ENCODE results near the gene MIER2.

The MIER2 gene

GRCh38 chr19:287381-287871, 57.2 kb downstream of the MIER2 start:
- no peak overlapping the region for H3K4me3 ChIP-seq (ENCODE audit: low read length)
- H3K4me2 ChIP-seq (ENCODE audit: low read length) = no peak overlapping the region
- H3K4me1 ChIP-seq (ENCODE audit: control insufficient read depth, insufficient read depth, low read length) = peaks cover 9% of the 10 kb centered on the region
- no peak overlapping the region for H3K9ac ChIP-seq (ENCODE audit: low read depth, low read length)
- H3K27me3 ChIP-seq (ENCODE audit: control insufficient read depth, insufficient read depth, low read length) = peaks cover 24% of the 10 kb centered on the region
- no peaks in the 10 kb centered on the region for H3K9me3 ChIP-seq (replicated peaks; ENCODE audit: low read length)
- H3K36me3 ChIP-seq (ENCODE audit: insufficient read depth, low read length) = no peaks in the 10 kb centered on the region

GRCh38 chr19:283395-283794, 61.2 kb downstream of the MIER2 start:
- H3K4me2 ChIP-seq (ENCODE audit: low read length) = no peak overlapping the region
- no peak overlapping the region for H3K4me3 ChIP-seq (ENCODE audit: low read length)
- no peak overlapping the region for H3K9ac ChIP-seq (ENCODE audit: low read depth, low read length)
- H3K4me1 ChIP-seq (ENCODE audit: control insufficient read depth, insufficient read depth, low read length) = no peaks in the 10 kb centered on the region
- no peaks in the 10 kb centered on the region for H3K36me3 ChIP-seq (ENCODE audit: insufficient read depth, low read length)
- peaks cover 10% of the 10 kb centered on the region for H3K27me3 ChIP-seq (ENCODE audit: control insufficient read depth, insufficient read depth, low read length)
- H3K9me3 ChIP-seq (replicated peaks; ENCODE audit: low read length) = no peaks in the 10 kb centered on the region

DNA sequence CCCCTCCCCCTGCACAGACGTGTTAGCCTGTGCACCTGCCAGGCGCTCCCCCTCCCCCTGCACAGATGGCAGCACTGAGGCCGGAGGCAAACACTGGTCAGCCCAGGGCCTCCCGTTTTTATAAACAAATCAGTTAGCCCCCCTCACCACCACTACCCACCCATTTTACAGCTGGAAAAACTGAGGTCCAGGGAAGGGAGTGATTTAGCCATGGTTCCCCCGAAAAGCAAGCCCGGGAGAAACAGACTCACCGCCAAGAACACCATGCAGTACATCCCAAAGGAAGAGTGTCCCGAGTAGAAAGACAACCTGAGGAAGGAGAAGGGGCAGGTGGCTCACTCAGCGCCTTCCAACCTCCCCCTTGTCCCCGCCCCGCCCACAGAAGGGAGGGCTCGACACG, 62.1 kb downstream of the MIER2 start:
- Histone ChIP-seq H3K36me3 (ENCODE audit: insufficient read depth, low read length) (no peaks in the 10 kb centered on the region), H3K4me1 (ENCODE audit: control insufficient read depth, insufficient read depth, low read length) (no peaks in the 10 kb centered on the region), H3K9me3 (replicated peaks; ENCODE audit: low read length) (no peaks in the 10 kb centered on the region), H3K4me2 (ENCODE audit: low read length) (no peak overlapping the region), H3K9ac (ENCODE audit: low read depth, low read length) (no peak overlapping the region), H3K27me3 (ENCODE audit: control insufficient read depth, insufficient read depth, low read length) (peaks cover 10% of the 10 kb centered on the region), H3K4me3 (ENCODE audit: low read length) (no peak overlapping the region)

GRCh38 chr19:281992-282391, 62.6 kb downstream of the MIER2 start:
- no peaks in the 10 kb centered on the region for H3K9me3 ChIP-seq (replicated peaks; ENCODE audit: low read length)
- no peaks in the 10 kb centered on the region for H3K36me3 ChIP-seq (ENCODE audit: insufficient read depth, low read length)
- peaks cover 15% of the 10 kb centered on the region for H3K27me3 ChIP-seq (ENCODE audit: control insufficient read depth, insufficient read depth, low read length)
- H3K9ac ChIP-seq (ENCODE audit: low read depth, low read length) = no peak overlapping the region
- no peaks in the 10 kb centered on the region for H3K4me1 ChIP-seq (ENCODE audit: control insufficient read depth, insufficient read depth, low read length)
- H3K4me2 ChIP-seq (ENCODE audit: low read length) = no peak overlapping the region
- H3K4me3 ChIP-seq (ENCODE audit: low read length) = no peak overlapping the region

- H3K9me3 ChIP-seq (replicated peaks; ENCODE audit: low read length) = no peaks in the 10 kb centered on the region
- peaks cover 16% of the 10 kb centered on the region for H3K27me3 ChIP-seq (ENCODE audit: control insufficient read depth, insufficient read depth, low read length)
- no peak overlapping the region for H3K4me3 ChIP-seq (ENCODE audit: low read length)
- H3K4me1 ChIP-seq (ENCODE audit: control insufficient read depth, insufficient read depth, low read length) = no peaks in the 10 kb centered on the region
- no peak overlapping the region for H3K4me2 ChIP-seq (ENCODE audit: low read length)
- H3K36me3 ChIP-seq (ENCODE audit: insufficient read depth, low read length) = no peaks in the 10 kb centered on the region
- no peak overlapping the region for H3K9ac ChIP-seq (ENCODE audit: low read depth, low read length)
Measured at GRCh38 chr19:281156-281853, 63.3 kb downstream of the MIER2 start.

DNA sequence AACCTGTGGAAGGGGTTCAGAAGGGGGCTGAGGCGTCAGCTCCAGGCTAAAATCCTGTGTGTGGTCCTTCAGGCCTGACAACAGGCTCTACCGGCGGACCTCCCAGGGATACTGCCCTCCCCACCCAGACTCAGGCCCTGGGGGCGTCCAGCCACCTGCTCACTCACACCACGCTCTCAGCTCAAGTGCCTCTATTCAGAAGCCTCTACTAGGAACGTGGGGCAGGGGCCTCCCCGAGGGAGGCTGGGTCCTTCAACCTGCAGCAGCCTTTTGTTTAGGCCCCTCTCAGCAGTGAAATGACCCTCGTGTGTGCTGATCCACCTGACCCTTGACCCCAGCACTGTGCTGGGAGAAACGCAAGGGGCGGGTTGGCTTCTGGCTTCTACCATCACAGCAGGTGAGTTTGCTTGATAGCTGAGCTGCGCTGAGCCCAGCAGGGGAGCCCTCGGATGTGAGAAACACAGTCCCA, 64.0 kb downstream of the MIER2 start:
- H3K9ac ChIP-seq (ENCODE audit: low read depth, low read length) = no peak overlapping the region
- no peaks in the 10 kb centered on the region for H3K4me1 ChIP-seq (ENCODE audit: control insufficient read depth, insufficient read depth, low read length)
- peaks cover 22% of the 10 kb centered on the region for H3K27me3 ChIP-seq (ENCODE audit: control insufficient read depth, insufficient read depth, low read length)
- no peaks in the 10 kb centered on the region for H3K36me3 ChIP-seq (ENCODE audit: insufficient read depth, low read length)
- no peak overlapping the region for H3K4me3 ChIP-seq (ENCODE audit: low read length)
- no peak overlapping the region for H3K4me2 ChIP-seq (ENCODE audit: low read length)
- H3K9me3 ChIP-seq (replicated peaks; ENCODE audit: low read length) = no peaks in the 10 kb centered on the region

- Histone ChIP-seq H3K36me3 (ENCODE audit: insufficient read depth, low read length) (no peaks in the 10 kb centered on the region), H3K4me3 (ENCODE audit: low read length) (no peak overlapping the region), H3K4me2 (ENCODE audit: low read length) (no peak overlapping the region), H3K9ac (ENCODE audit: low read depth, low read length) (no peak overlapping the region), H3K9me3 (replicated peaks; ENCODE audit: low read length) (no peaks in the 10 kb centered on the region), H3K27me3 (ENCODE audit: control insufficient read depth, insufficient read depth, low read length) (peaks cover 28% of the 10 kb centered on the region), H3K4me1 (ENCODE audit: control insufficient read depth, insufficient read depth, low read length) (no peaks in the 10 kb centered on the region)
Measured at GRCh38 chr19:279656-280055, 64.9 kb downstream of the MIER2 start.

DNA sequence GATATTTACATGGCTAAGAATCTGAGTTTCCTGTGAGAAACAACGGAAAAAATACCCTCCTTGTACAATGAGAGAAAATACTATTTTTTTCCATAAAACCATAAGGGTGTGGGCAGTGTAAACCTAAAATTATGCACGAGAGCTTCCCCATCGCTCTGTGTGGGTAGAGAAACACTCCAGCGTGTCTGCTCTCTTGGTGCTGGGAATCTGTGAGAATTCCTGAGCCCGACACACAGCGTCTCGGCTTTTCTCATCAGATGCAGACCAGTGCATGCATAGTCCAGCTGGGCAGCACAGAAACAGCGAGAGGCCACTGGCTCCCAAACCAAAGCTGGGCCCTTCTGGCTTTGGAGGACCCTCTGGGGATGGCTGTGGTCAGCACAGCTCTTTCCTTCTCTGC, 65.4 kb downstream of the MIER2 start:
- H3K27me3 ChIP-seq (ENCODE audit: control insufficient read depth, insufficient read depth, low read length) = peaks cover 28% of the 10 kb centered on the region
- H3K4me1 ChIP-seq (ENCODE audit: control insufficient read depth, insufficient read depth, low read length) = no peaks in the 10 kb centered on the region
- H3K9ac ChIP-seq (ENCODE audit: low read depth, low read length) = no peak overlapping the region
- no peaks in the 10 kb centered on the region for H3K9me3 ChIP-seq (replicated peaks; ENCODE audit: low read length)
- H3K4me3 ChIP-seq (ENCODE audit: low read length) = no peak overlapping the region
- H3K36me3 ChIP-seq (ENCODE audit: insufficient read depth, low read length) = no peaks in the 10 kb centered on the region
- H3K4me2 ChIP-seq (ENCODE audit: low read length) = no peak overlapping the region

GRCh38 chr19:277581-278165, 66.9 kb downstream of the MIER2 start:
- no peak overlapping the region for H3K9ac ChIP-seq (ENCODE audit: low read depth, low read length)
- no peaks in the 10 kb centered on the region for H3K9me3 ChIP-seq (replicated peaks; ENCODE audit: low read length)
- H3K4me1 ChIP-seq (ENCODE audit: control insufficient read depth, insufficient read depth, low read length) = no peaks in the 10 kb centered on the region
- no peak overlapping the region for H3K4me2 ChIP-seq (ENCODE audit: low read length)
- H3K27me3 ChIP-seq (ENCODE audit: control insufficient read depth, insufficient read depth, low read length) = peaks cover 25% of the 10 kb centered on the region
- no peak overlapping the region for H3K4me3 ChIP-seq (ENCODE audit: low read length)
- H3K36me3 ChIP-seq (ENCODE audit: insufficient read depth, low read length) = no peaks in the 10 kb centered on the region

DNA sequence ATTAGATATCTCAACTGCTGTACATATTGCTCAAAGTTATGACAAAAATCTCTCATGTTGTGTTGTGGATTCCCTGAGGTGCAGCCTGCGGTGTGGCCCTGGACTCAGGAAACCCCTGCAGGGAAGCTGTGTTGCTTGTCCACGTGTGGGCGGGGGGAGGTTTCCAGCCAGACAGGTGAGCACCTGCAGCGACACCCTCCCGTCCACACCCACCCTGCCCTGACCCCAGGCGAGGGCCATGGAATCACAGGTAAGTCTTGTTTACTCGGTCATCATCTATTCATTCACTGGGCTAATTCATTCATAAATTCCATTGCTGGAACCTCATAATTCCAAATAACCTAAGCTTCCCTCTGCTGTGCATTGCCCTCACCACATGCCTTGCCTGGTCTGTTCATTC, 67.5 kb downstream of the MIER2 start:
- Histone ChIP-seq H3K36me3 (ENCODE audit: insufficient read depth, low read length) (no peaks in the 10 kb centered on the region), H3K4me1 (ENCODE audit: control insufficient read depth, insufficient read depth, low read length) (no peaks in the 10 kb centered on the region), H3K9ac (ENCODE audit: low read depth, low read length) (no peak overlapping the region), H3K4me2 (ENCODE audit: low read length) (no peak overlapping the region), H3K9me3 (replicated peaks; ENCODE audit: low read length) (no peaks in the 10 kb centered on the region), H3K27me3 (ENCODE audit: control insufficient read depth, insufficient read depth, low read length) (peaks cover 25% of the 10 kb centered on the region), H3K4me3 (ENCODE audit: low read length) (no peak overlapping the region)

DNA sequence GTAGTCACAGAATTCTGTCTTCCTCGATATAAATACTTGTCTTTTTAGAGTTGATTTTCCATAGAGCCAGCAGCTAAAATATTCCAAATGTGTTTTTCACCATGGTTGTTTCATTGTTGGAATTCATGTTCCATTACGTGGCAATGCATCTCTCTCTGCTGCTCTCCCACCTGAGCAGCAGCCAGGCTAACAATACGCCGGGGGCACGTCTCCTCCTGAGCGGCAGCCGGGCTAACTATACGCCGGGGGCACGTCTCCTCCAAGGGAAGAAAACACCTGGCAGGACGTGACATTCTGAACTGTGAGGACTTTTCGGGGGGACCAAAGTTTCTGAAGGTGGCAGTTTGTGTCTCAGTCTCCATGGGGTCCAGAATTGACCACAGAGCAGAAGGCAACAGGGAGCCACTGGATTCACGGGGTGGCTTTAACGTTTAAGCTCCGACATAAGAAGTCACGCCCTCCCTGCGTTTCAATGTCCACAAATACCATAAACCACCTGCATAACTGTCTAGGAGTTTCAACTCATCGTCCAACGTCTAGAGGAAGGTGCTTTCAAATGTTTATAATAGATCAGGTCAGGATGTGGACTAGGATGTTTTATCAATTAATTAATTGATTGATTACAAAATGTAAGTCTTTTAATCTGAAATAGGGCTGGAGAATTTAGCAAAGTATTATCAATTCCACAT, 68.5 kb downstream of the MIER2 start:
- Histone ChIP-seq H3K27me3 (ENCODE audit: control insufficient read depth, insufficient read depth, low read length) (peaks cover 30% of the 10 kb centered on the region), H3K9ac (ENCODE audit: low read depth, low read length) (no peak overlapping the region), H3K4me1 (ENCODE audit: control insufficient read depth, insufficient read depth, low read length) (no peaks in the 10 kb centered on the region), H3K36me3 (ENCODE audit: insufficient read depth, low read length) (no peaks in the 10 kb centered on the region), H3K4me2 (ENCODE audit: low read length) (no peak overlapping the region), H3K9me3 (replicated peaks; ENCODE audit: low read length) (no peaks in the 10 kb centered on the region), H3K4me3 (ENCODE audit: low read length) (no peak overlapping the region)
